ENCODE data around the gene CDHR1. TPM values are rescaled to one million over a fixed set of nuclear protein-coding genes. Genes with fewer than 3 reads are reported as not detected.
"Not testable (repeated sequence)": the region's sequence is repeated elsewhere in the genome, so short reads cannot be mapped to it uniquely, and the experiment has no call there.

CDHR1 gene
- not detected for polyA plus RNA-seq (2013, experiment 1 of 2; ENCODE audit: insufficient read length)
- polyA plus RNA-seq (2013, experiment 2 of 2; ENCODE audit: insufficient read length): 0.02 TPM

DNA sequence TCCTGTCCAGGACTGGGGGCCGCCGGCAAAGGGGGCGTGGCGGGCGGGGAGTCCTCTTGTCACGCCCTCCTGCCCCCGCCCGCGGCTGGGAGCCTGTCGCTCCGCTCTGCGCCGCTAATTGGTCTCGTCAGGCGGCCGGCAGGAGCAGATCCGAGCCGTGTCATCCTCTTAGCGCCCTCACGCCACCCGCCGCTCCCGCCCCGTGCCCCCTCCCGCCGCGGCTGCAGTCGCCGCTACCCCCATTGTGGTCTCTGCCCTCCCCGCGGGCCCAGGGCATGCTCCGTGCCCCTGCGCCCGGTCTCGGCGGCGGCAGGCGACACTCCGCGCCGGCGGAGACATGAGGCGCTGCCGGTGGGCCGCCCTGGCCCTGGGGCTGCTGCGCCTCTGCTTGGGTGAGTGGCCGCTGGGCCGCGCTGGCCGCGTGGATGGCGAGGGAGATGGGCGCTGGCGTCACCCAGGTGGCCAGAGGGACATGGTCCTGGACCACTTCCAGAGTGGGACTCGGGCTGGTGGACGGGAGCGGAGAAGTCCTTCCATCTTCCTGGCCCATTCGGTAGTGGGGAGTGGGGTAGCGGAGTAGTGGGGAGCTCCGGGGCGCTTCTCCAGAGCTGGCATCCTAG, at the start of gene CDHR1:
Gene CDHR1 (plus strand): TSS at position 114 of the 620 bp plus-strand sequence. CDS start 224 bp downstream, at position 338.
- no peak for DNase-seq

DNA sequence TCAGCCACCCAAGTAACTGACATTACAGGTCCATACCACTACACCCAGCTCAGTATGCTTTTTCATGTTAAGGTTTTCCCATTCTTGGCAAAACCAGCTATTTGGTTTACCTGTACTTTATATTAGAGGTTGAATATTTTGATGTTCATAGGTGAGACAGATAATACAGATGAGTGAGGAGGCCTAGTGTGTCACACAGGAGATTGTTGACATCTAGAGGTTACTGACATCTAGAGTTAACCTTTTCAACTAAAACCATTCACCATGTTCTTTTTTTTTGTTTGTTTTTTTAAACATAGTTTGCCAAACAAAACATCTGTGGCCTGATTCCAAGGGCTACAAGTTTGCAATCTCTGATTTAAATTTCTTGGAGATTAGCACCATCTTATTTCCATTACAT, 47.0 kb upstream of the CDHR1 start:
- no peak for DNase-seq

DNA sequence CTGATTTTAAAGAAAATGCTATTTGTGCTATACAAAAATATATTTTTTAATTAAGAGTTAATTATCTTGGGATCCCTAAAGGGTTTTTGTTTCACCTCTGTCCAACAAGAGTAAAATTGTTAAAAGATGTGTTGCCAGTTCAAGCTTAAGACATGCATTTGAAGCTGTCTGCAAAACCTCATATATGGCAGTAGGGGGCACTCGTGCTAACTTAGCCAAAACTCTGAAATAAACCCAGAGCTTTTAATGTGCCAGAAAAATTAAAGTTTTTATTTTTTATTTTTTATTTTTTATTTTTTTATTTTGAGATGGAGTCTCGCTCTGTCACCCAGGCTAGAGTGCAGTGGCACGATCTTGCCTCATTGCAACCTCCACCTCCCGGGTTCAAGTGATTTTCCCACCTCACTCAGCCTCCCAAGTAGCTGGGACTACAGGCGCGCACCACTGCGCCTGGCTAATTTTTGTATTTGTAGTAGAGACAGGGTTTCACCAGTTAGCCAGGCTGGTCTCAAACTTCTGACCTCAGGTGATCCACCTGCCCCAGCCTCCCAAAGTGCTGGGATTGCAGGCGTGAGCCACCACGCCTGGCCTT, 46.2 kb upstream of the CDHR1 start:
- DNase-seq: peak; percentile 20

DNA sequence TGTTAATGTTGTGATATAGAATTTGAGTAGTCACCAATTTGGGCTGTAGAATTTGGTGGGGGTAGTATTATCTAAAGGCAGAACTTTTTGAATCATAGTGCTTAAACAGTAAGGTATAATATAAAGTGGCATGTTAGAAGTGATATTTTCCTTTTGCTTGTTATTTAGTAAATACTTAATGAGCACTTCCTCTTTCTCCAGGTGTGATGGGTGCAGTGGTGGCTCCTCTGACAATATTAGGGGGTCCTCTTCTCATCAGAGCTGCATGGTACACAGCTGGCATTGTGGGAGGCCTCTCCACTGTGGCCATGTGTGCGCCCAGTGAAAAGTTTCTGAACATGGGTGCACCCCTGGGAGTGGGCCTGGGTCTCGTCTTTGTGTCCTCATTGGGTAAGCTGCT, 44.5 kb upstream of the CDHR1 start:
- no peak for DNase-seq

DNA sequence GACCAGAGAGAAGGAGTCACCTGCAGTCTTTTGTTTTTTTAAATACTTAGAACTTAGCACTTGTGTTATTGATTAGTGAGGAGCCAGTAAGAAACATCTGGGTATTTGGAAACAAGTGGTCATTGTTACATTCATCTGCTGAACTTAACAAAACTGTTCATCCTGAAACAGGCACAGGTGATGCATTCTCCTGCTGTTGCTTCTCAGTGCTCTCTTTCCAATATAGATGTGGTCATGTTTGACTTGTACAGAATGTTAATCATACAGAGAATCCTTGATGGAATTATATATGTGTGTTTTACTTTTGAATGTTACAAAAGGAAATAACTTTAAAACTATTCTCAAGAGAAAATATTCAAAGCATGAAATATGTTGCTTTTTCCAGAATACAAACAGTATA, 41.6 kb upstream of the CDHR1 start:
- DNase-seq: no peak

DNA sequence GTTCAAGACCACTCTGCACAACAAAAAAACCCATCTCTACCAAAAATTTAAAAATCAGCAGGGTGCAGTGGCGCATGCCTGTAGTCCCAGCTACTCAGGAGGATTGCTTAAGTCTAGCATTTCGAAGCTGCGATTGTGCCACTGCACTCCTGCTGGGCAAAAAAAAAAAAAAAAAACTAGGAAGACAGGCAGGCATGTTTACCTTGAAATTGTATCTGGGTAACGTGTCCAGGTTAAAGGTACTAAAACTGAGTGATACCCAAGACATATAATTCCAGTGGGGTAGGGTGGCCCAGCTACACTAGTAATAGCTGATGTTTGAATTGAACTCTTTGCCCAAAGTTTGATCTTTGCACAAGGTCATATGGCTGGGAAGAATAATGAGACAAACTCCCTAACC, 38.8 kb upstream of the CDHR1 start:
- no peak for DNase-seq

DNA sequence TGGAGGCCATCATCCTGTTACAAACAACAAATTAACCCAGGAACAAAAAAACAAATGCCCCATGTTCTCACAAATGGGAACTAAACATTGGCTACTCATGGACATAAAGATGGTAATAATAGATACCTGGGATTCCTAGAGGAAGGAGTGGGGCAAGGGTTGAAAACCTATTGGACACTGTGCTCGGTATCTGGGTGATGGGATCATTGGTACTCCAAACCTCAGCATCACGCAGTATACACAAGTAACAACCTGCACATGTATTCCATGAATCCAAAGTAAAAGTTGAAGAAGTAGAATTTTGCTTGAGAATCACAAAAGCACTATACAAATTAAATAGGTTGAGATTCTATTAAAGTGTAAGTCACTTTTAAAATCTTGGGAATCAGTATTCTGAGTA, 38.3 kb upstream of the CDHR1 start:
- no peak for DNase-seq

DNA sequence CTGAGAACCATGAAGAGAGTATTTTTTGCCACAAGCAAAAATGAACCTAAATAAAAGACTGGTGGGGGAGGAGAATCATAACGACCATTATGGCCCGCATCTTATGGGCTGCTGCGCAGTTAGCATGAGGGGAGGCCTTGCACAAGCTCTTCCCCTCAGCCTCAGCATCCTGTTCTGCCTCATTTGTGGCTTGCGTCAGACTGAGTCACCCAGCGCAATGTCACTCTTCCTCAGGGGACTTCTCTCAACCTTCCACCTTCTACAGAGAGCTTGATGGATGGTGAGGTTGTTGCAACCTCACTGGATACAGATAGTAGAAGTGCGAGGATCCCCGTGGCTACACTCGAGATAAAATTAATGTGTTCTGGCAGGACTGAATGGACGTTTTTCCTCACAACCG, 37.6 kb upstream of the CDHR1 start:
- DNase-seq: no peak

DNA sequence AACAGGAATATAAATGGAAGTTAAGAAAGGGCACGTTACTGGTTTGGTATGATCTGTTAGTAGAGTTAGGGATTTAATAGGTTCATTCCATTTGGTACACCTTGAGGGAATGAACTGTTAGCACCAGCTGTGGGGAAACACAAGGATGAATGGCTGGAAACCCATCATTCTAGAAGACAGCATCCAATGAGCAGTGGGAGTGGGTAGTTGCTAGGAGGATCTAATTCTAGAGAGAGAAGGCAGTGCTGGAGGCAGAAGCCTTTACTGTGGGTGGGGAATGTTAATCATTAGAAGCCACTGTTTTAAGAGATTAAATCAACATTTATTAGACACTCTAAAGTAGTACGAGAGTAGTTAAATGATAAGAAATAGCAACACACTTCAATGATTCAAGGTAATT, 36.3 kb upstream of the CDHR1 start:
- DNase-seq: no peak

DNA sequence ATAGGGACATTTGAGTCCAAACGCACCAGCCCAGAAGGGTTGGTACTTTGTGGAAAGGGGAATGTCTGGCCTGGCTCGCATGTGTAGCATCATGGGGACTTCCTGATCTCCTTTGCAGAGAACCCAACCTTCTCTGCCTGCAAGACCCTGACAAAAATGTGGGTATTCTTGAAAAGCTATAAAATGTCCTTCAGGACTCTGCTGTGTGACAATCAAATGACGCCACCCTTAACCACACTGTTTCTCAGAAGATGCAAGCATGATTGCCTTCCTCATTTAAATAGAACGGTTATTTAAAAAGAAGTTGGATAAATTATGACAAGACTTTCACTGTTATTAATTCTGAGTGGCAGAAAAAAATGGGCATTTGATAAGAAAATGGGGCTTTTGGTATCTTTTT, 35.8 kb upstream of the CDHR1 start:
- no peak for DNase-seq

DNA sequence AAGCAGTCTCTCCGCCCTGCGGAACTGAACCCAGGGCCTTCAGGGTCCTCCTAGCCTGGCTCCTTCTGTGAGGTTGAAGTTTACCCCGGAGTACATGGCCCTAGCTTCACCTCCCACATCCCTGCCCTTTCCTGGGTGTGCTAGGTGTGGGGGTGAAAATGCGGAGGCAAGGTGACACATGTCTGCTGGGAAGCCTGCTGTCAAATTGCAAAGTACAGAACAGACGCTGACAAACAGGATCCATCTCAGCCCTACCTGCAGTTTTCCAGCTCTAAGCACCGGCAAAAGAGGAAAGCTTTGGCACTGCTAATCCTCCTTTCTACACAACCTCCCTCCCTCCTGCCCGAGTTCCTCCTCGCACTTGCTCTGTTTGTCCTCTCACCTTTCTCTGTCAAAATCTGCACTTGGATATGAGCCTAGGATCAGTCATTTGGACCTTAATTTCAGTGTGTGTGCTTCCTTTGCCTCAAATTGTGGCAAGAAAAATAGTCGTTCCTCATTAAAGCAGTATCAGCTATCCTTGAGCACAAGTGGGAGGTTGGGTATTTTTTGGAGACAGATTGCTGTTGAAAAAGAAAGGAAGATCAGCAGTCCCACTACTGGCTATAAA, 35.2 kb upstream of the CDHR1 start:
- DNase-seq: no peak

DNA sequence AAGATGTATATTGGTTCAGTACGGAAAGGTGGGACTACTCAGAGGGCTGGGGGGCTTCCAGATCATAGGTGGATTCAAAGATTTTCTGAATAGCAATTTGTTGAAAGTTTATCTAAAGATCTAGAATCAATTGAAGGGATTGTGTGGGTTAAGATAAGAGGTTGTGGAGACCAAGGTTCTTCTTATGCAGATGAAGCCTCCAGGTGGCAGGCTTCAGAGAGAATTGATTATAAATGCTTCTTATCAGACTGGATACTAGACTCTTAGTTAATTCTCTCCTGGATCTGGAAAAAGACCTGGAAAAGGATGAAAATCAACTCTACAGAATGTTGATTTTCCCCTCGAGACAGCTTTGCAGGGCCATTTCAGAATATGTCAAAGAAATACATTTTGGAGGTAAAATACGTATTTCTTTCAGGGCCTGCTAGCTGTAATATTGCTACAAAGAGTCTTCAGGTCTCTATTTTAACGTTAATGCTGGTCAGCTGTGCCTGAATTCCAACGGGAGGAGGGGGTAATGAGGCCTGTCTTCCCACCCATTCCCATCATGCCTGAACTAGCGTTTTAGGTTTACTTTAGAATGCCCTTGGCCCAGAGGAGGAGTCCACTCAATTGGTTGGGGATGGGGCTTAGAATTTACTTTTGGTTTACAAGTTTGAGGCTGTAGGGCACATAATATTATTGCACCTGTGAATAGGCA, 33.5 kb upstream of the CDHR1 start:
- no peak for DNase-seq

DNA sequence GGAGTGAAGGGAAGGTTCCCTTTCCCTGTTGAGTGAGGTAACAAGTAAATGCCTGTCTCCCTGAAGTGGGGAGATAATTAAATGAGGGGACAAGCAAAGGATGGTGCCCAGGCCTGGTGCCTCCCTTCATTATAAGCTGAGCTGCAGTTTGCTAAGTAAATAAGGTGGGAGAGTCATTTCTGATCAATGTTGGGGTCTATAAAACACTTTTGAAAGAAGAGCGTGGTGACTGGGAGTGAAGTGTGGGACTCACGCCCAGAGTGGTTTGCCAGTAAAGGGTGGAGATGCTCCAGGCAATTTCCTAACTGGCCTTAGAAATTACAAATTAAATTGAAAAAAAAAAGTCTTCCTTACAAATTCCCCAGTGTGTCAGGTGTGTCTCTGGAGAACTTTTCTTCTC, 30.3 kb upstream of the CDHR1 start:
- DNase-seq: no peak

DNA sequence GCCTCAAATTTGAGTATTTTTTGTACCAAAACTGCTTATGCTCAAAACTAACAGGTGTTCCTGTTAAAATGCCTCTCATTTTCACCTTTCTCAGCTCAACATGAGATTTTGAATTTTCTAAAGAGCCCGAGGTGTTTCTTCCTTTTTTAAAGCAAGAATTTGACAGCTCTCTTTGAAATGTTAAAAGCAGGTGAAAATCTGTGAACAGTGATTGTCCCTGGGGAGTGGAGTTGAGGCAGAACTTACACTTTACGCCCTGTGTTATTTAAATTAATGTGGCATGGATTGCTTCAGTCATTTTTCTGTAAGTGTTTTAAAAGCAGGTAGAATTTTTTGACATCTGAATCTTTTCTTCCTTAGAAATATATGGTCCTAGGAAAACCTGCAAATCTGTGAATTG, 29.9 kb upstream of the CDHR1 start:
- DNase-seq: no peak

DNA sequence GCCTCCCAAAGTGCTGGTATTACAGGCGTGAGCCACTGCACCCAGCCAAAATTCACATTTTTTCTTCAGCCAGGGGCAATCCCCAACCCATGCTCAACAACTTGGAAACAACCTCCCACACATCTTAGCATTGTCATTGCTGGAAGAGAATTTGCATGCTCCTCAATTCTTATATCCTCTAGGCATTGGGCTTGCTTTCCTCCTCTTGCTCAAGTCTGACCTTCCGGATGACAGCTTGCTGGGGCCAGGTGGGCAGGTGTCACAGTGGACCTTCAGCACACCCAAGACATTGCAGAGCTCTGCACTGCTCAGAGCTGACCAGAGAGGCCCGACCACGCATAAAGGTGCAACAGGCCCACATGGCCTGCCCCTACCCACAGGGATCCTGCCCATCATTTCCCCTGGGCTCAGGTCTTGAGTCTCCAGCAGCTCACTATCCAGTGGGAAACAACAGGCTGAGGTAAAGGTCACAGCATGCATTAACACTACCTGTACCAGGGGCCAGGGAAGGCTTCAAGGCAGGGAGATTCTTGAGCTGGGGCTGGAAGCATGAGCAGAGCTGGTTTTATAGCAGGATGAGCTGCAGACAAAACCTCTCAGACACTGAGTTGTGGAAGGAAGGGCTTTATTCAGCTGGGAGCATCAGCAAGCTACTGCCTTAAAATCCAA, 27.6 kb upstream of the CDHR1 start:
- no peak for DNase-seq

DNA sequence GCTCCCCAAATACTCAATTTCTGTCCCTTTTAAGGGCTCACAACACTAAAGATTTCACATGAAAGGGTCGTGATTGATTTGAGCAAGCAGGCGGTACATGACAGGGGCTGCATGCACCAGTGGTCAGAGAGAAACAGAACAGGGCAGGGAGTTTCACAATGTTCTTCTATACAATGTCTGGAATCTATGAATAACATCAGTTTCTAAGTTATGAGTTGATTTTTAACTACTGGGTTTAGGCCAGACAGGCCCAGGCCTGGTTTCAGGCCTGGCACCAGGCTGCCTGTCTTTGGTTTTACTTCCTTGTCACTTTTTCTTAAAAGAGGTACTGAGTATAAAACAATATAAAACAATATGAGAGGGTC, 27.1 kb upstream of the CDHR1 start:
- not testable (repeated sequence) for DNase-seq

DNA sequence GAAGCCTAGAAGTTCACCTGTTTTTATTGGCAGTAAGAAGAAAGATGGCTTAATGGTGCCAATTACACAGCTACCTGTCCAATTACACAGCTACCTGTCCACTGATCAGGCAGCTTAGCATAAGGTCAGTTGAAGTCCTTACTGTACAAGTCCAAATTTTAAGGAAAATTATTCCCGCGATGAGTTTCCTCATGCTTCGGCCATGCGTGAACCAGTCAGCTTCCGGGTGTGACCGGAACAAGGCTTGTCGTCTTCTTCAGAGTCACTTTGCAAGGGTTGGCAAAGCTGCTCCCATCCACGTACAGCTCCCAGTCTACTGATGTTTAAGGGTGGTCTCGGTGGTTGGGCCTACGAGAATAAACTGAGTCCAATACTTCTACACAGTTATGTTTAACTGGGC, 26.0 kb upstream of the CDHR1 start:
- not testable (repeated sequence) for DNase-seq

DNA sequence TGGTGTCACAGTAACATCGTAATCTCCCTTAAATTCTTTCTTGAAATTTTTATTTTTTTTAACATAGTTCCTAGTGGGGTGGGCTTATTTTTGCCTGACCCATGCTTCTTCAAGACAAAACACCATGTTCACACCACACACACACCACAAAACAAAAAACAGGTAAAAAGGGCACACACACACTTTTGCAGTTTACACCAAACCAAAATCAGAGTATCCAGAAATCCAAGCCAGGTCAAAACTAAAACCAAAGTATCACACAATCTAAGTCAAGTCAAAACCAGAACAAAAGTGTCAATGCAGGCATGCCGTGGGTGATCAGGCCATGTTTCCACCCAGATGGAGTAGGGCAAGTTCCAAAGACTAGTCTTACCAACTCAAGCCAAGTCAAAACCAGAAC, 23.1 kb upstream of the CDHR1 start:
- DNase-seq: not testable (repeated sequence)

DNA sequence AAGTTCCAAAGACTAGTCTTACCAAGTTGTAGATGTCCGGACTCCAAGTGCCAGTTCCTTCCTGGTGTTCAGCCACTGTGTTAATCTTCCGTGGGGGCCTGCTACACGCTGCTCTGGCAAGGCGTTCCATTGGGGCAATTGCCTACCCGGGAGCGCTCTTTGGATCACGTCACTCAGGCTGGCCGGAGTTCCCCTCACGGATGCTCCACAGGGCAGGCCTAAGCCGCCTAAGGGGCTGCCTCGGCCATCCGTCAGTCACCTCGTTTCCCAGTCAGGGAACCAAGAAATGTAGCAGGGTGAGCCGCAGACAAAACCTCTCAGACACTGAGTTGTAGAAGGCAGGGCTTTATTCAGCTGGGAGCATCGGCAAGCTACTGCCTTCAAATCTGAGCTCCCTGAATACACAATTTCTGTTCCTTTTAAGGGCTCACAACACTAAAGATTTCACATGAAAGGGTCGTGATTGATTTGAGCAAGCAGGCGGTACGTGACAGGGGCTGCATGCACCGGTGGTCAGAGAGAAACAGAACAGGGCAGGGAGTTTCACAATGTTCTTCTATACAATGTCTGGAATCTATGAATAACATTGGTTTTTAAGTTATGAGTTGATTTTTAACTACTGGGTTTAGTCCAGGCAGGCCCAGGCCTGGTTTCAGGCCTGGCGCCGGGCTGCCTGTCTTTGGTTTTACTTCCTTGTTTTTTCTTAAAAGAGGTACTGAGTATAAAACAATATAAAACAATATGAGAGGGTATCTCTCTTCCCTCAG, 22.5 kb upstream of the CDHR1 start:
- DNase-seq: not testable (repeated sequence)

DNA sequence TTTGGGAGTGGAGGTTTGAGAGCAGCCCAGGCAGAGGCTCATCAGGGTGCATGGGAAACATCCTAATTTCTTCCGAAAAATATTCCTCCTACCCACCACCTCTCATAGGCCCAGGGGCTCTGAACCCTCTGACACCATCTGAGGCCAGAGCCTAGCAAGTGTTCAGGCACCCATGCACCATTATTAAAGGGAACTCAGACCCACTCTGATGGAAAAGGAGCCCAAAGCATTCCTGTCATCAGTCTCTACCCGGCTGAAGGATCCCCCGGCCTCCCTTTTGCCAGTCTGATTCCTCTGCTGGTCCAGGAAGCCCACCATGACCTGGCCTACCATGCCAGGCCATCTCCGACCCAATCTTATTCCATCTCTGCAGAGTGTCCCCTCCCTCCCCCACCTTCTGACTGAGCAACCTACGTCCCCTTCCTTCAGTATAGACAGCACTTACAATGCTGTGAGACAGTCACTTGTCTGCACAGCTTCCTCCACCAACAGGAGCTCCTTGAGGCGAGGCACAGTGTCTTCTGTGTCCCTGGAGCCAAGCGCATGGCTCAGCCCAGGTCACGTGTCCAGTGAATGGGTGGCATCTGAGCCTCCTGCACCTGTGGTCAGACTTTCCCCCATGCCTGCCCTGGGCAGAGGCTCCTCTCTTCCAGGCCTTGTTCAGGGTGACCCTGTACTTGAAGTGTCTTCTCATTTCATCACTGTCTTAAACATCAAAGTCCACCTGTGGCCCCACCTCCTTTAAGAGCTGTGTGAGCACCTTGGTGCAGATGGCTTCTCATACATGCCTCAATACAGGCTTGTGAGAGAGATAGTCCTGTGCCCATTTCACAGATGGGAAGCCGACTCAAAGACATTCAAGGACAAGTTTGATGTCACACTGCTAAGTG, 21.6 kb upstream of the CDHR1 start:
- DNase-seq: no peak

DNA sequence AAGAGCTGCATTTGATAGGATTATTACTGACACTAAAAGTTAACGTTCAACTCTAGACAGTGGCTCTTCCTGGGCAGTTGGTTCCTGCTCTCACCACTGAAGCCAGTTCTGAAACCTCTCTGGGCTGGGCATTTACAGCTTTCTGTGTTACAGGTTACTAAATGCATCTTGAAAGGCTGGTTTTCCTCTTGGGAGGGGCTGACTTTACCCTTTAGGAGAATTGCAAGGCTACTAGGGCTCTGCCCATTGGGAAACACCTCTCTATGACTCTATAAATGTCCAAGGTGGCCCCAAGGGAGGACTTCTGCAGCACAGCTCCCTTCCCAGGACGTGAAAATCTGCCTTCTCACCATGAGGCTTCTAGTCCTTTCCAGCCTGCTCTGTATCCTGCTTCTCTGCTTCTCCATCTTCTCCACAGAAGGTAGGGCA, 20.8 kb upstream of the CDHR1 start, which contains the start of gene GPR15LG:
Gene GPR15LG (plus strand): TSS at position 301 of the 429 bp plus-strand sequence. CDS start 51 bp downstream, at position 352.
- DNase-seq: no peak

All from fibroblast of skin of abdomen (primary cell).